ENCODE measurements around the gene NFIA.

NFIA gene

DNA sequence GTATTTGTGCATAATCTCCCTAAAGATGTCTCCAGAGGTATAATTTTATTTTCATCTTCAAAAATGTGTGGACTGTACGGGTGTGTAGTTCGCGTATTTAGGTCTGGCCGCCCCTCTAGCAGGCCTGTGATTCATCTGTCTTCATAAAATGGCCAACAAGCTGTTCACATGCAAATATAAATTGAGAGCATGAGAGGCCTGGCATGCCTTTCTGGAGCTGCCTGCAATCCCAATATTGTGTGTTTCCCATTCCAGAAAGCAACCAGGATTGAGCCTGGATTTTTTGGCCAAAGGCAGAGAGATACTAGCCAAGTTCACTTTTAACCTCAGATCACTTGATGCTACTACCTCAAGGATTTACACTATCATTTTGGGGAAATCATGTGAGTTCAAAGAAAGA lies 197.2 kb downstream of the NFIA start:
- DNase-seq (ENCODE audit: extremely low spot score, insufficient read length, low read depth) (no peak), FAIRE-seq (no peak)

- no peak for FAIRE-seq
- DNase-seq (ENCODE audit: extremely low spot score, insufficient read length, low read depth) = no peak
These were observed 198.1 kb downstream of the NFIA start for GRCh38 chr1:61280452-61280851.

DNA sequence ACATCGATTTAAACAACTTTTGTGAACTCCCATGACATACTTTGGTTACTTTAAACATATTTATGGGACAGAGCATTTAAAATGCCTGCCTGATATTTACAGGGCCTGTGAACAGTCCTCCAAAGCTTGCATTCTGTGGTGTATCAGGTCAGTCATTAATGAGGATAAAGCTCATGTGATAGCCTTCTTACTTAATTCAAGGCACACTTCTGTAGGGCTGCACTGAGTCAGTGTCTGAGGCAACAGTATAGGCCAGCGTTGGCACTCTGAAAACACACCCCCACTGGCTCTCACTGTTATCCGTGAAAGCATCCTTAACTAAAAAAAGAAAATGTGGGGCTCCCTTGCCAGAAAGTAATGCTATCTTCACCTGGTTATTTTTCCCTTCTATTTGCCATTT lies 200.0 kb downstream of the NFIA start:
- no peak for DNase-seq (ENCODE audit: extremely low spot score, insufficient read length, low read depth)
- FAIRE-seq = no peak

GRCh38 chr1:61284248-61284854 lies 202.0 kb downstream of the NFIA start:
- FAIRE-seq (no peak), DNase-seq (ENCODE audit: extremely low spot score, insufficient read length, low read depth) (no peak)

GRCh38 chr1:61284936-61285335 lies 202.6 kb downstream of the NFIA start:
- no peak for DNase-seq (ENCODE audit: extremely low spot score, insufficient read length, low read depth)
- FAIRE-seq = no peak

GRCh38 chr1:61285371-61285885 lies 203.1 kb downstream of the NFIA start:
- FAIRE-seq (no peak), DNase-seq (ENCODE audit: extremely low spot score, insufficient read length, low read depth) (no peak)

- DNase-seq (ENCODE audit: extremely low spot score, insufficient read length, low read depth) (no peak), FAIRE-seq (no peak)
These were observed 204.7 kb downstream of the NFIA start for GRCh38 chr1:61287014-61287413.

DNA sequence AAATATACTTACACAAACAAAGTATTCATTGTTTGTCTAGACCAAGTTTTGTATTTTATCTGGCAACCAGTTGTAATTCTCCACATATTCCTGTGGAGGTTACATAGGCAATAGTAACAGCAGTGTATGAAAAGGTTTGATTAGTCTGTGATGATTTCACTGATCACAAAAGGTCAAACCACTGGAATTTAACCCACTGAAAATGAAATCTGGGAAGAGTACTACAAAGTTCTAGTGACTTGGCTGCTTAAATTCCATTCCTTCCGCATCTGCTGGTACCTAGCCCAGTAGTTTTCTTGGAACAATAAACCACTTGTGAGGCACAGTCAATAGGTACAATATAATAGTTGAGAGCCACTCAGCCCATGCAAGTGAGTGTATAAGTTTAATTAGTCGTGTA lies 205.4 kb downstream of the NFIA start:
- DNase-seq (ENCODE audit: extremely low spot score, insufficient read length, low read depth) (no peak), FAIRE-seq (no peak)

GRCh38 chr1:61289232-61290098 lies 207.1 kb downstream of the NFIA start:
- no peak for FAIRE-seq
- no peak for DNase-seq (ENCODE audit: extremely low spot score, insufficient read length, low read depth)

- DNase-seq (ENCODE audit: extremely low spot score, insufficient read length, low read depth) (no peak), FAIRE-seq (no peak)
These were observed 208.2 kb downstream of the NFIA start for GRCh38 chr1:61290525-61290924.

- FAIRE-seq (no peak), DNase-seq (ENCODE audit: extremely low spot score, insufficient read length, low read depth) (no peak)
These were observed 210.8 kb downstream of the NFIA start for GRCh38 chr1:61293197-61293596.

DNA sequence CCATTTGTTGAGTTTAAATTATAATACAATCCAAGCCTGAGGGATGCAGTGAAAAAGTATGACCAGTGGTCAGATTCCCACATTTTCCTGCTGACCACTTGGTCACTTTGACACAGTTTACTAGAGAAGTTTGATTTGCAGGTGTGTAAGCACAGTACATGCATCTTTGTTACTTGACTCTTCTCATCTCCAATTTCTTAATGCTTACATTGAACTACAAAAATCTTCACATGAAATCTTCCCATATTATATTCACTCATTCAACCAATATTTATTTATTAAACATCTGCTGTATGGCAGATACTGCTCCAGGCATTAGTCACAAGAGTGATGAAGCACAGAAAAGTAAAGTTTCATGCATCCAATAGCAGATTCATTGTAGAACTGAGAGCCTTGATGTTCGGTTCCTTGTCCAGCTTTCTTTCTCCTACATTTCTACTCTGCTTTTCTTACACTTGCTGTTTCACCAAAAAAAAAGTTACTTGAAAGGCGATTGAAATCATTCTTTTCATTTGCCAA lies 211.7 kb downstream of the NFIA start:
- DNase-seq (ENCODE audit: extremely low spot score, insufficient read length, low read depth) = no peak
- FAIRE-seq = no peak

GRCh38 chr1:61294930-61295329 lies 212.6 kb downstream of the NFIA start:
- no peak for DNase-seq (ENCODE audit: extremely low spot score, insufficient read length, low read depth)
- FAIRE-seq = no peak

- FAIRE-seq (no peak), DNase-seq (ENCODE audit: extremely low spot score, insufficient read length, low read depth) (no peak)
These were observed 213.6 kb downstream of the NFIA start for GRCh38 chr1:61295818-61296537.

DNA sequence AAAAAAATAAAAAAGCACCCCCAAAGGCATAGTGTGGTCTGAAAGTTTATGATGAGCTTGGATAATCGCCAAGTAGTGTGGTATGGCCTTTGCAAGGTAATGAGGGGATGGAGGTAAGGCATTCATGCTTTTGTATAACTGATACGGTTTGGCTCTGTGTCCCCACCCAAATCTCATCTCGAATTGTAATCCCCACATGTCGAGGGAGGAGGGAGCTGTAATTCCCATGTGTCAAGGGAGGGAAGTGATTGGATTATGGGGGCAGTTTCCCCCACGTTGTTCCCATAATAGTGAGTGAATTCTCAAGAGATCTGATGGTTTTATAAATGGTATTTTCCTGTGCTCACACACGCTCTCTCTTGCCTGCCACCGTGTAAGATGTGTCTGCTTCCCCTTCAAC lies 215.5 kb downstream of the NFIA start:
- DNase-seq (ENCODE audit: extremely low spot score, insufficient read length, low read depth) (no peak), FAIRE-seq (no peak)

DNA sequence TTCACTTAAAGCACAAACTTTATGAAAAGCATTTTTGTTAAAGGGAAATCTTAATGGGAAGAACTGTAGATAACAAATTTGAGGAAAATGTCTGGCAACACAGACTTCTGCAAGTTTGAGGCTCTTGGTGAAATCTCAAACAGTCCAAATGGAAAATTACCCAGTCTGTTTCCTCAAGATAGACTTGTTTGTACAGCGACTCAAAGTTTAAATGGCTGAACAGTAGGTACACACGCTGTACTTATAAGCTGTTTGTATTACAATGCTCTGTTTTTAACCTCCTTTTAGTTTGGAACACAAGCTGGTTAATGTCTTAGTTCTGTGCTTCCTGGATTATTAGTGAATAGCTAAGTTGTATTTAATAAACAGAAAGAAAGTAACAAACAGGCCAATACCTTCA lies 217.1 kb downstream of the NFIA start:
- no peak for DNase-seq (ENCODE audit: extremely low spot score, insufficient read length, low read depth)
- no peak for FAIRE-seq

GRCh38 chr1:61300899-61301298 lies 218.5 kb downstream of the NFIA start:
- DNase-seq (ENCODE audit: extremely low spot score, insufficient read length, low read depth) (no peak), FAIRE-seq (no peak)

DNA sequence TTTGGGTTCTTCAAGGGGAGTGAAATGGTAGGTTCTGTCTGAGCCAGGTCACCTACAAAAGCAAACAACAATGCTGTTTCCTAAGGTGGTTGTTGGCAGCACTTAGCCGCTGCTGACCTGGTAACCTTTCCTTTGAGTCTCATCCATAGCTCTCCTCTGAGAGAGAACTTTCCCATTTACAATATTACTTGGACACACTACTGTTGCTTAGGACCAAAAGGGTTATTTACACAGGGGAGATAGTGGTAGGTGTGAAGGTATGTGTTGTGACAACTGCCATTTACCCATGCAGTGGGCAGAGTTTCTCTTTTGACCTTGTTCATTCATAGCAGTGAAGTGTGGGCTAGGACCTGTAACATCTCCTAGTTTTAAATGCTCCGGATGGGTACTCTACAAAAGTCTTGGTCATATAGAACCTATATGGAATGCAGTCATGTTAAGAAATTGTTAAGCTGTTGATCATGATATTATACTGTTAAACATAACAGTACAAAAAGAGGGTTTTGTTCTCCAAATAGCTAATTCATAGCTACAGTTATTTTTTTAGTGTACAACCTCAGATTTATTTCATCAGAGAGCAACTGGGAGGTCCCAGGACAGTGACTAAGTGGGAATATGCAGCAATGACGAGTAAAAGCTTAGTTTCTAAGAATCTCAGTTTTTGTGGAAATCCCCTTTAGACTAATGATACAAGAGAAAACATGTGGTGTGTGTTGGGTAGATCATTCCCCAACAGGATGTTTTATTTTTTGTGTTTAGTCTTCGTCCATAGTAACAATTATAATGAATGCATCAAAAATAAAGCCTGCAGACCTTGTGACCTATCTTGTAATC lies 219.7 kb downstream of the NFIA start:
- DNase-seq (ENCODE audit: extremely low spot score, insufficient read length, low read depth) (no peak), FAIRE-seq (no peak)

DNA sequence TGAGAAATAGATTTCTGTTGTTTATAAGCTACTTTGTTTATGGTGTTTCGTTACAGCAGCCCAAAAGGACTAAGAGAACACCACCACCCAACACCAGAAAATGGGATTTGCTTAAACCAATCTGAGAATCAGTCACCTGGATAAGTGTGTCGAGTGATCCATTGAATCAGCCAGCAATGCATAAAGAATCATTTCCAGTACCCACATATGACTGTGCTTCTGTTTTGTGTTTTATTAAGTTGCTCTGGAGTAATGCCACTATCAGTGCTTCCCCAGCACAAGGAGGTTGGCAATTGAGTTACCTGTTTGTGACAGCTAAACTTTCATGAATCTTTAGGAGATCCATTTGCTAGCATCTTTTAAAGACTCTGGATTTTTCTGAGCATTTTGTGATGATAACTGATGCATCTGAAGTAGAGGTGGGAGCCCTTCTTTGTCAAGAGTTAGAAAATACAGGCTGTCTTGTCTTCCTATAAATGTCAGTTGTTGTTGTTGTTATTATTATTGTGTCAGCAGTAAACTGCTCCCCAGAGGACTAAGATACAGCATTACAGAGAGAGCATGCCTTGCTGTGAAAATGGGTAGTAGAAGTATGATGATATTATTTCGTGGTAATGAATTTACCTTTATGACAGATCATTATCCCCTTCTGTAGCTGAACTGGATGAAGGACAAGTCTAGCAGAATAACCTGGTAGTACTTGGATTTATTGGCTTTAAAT lies 225.2 kb downstream of the NFIA start:
- no peak for FAIRE-seq

More for the DNA sequence above, 225.2 kb downstream of the NFIA start:
- no peak for DNase-seq (ENCODE audit: extremely low spot score, insufficient read length, low read depth)
